COLO668 (cell line): Measurements from ENCODE around the gene HMGN4.
"Not testable (repeated sequence)": the region's sequence is repeated elsewhere in the genome, so short reads cannot be mapped to it uniquely, and the experiment has no call there.

Experiments
- DNase-seq: peaks from one replicate; lab custom pipeline; 2025; ENCODE audit not compliant: unreplicated experiment; lab: John Stamatoyannopoulos, UW

The HMGN4 gene

DNA sequence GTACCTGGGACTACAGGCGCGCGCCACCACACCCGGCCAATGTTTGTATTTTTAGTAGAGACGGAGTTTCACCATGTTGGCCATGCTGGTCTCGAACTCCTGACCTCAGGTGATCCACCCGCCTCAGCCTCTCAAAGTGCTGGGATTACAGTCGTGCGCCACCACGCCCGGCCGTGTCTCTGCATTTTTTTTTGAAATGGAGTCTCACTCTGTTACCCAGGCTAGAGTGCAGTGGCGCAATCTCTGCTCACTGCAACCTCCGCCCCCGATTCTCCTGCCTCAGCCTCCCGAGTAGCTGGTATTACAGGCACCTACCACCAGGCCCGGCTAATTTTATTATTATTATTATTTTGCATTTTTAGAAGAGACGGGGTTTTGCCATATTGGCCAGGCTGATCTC lies 9.2 kb downstream of the HMGN4 start:
- DNase-seq = not testable (repeated sequence)

DNA sequence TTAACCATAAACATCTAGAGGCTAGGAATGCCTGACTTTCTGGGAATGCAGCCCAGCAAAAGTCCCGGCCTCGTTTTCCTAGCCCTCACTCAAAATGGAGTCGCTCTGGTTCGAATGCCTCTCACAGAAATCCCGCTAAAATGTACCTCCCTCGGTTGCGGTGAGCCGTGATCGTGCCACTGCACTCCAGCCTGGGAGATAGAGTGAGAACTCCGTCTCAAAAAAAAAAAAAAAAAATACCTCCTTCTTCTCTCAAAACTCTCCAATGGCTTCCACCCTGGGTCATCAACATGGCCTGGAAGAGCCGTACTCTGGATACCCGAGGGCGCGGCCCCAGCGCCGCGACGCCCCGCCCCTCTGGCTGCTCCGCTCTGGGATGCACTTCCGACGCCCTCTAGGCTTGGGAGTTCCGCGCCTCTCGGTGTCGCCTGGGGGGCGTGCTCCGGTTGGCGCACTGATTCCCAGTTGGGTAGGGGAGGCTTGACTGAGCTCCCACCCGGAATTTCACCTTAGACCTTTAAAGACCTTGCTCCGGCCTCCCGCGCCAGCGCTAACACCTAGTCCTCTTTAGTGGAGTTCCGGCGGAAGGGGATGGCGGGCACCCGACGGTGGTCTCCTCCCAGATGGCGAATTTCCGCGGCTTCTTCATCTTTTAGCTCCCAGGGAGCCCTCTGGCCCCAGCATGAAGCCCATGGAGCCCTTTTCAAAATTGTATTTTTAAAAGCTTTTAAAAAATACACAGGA lies 12.3 kb downstream of the HMGN4 start:
- peak; percentile 71 for DNase-seq

DNA sequence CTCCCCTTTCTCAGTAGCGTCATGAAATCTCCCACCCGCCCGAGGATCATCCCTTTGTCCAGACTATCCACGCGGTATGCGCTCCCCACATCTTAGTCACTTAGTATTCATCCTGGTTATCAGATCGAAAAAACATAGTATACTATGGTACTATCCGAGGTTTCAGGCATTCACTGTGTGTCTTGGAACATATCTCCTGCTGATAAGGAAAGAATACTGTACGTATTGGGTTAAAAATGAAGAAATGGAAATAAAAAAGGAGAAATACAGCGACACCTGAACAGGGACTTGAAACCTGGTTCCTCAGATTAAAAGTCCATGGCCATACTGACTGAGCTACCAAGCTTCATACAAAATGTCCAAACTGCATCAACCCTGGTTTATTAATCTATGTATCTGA lies 14.0 kb downstream of the HMGN4 start:
- DNase-seq = no peak

DNA sequence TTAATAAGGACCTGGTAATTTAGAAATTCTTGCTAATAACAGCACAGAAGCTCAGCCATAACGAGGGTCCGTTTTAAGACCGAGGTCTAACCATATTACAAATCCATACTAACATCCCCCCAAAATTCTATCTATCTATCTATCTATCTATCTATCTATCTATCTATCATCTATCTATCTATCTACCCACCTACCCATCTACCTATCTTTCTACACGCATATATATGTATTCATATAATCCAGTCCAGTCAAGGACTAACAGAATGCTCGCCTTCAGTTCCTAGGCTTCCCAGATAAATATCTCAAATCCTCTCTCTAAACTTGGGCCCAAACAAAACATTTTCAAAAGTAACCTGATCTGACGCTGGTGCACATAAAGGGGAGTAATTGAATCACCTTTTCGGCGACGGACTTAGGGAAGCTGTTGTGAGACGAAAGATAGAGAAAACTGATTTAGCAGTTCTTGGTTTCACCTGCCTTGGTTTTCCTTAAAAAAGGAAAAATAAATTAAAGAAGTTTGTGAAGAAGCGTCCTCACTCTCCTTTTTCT lies 14.5 kb downstream of the HMGN4 start:
- no peak for DNase-seq

DNA sequence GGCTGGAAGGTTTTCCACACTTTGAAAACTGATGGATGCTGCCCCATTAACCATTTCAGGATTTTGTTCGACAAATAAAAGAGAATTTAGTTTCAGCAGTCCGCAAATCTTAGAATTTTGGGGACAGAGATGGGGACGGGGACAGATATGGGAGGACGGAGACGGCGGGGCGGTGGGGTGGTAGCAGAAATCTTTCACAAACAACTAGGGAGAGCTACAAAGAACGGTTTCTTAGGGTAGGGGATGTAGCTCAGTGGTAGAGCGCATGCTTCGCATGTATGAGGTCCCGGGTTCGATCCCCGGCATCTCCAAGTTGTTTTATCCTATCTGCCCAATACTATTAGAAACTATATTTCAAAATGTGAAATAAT lies 15.1 kb downstream of the HMGN4 start:
- peak; percentile 47 for DNase-seq

DNA sequence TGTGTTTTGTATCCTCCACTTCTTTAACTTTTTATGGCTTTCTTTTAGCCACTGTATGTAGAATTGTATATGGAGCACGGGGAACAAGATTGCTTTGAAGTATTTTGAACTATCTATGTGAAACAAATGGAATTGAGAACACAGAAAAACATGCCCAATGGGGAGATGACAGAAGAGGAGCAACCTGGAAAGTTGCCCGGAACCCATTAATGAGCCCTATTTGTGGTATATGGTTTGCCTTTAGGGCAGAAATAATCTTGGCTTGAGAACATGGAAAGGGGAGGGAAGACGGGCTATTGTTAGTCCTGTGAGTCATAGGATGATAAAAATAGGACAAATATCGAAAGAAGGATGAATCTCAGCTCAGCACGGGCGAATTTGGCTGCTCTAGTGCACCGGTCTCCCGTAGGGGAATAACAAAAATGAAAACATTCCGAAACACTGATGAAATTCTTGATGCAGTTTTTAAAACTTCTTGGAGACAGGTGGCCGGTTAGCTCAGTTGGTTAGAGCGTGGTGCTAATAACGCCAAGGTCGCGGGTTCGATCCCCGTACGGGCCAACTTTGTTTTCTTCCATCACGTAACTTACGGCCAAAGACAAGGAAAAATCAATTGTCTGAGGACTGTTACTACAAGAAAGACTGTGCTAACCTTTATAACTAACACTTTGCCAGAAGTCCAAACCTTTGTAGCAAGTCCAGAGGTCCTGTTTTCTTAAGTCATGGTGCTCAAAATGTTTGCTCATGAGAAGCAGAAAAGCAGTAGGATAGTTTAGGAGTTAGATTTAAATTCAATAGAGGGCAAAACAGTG lies 15.7 kb downstream of the HMGN4 start:
- peak; percentile 68 for DNase-seq

DNA sequence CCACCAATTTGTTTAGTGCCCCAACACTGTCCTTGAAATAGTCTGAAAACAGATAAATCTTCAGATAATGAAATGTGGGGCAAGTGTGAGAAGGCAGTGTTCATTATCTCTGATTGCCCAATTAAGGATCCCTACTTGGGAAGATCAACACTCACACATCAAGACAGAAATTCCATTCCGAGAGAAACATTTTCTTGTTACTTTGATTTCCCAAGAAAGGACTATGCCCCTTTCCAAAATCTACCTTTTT lies 16.2 kb downstream of the HMGN4 start:
- no peak for DNase-seq

DNA sequence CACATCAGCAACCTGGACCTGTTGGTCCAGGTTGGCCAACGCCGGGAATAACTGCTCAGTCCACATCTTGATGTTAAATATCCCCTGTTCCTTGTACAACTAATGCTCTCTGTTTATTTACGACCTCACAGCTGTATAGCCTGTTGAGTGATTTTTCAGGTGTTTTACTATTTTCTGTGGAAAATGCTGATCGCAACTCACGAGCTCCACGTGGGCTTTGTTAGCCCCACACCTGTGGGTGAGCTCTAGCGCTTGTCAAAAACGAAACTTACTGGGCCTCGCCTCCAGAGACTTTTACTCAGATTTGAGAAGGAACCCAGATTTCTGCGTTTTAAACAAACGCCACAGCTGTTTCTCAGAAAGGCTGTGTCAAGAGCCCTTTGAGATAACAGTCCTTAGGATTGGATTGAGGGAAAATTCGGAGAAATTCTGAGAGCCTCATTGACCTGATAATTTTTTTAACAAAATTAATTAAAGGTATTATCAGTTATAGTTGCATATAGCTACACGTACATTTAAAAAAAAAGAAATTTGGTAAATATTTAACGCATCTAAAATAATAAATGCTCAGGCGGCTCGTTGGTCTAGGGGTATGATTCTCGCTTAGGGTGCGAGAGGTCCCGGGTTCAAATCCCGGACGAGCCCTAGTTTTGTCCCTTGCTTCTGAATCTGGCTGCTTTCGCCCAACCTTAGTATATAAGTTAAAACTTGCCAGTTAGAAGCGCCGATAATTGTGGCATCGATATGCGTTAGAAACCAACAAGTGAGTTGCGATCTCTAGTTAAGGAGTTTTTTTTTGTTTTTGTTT lies 16.7 kb downstream of the HMGN4 start:
- peak; percentile 14 for DNase-seq

DNA sequence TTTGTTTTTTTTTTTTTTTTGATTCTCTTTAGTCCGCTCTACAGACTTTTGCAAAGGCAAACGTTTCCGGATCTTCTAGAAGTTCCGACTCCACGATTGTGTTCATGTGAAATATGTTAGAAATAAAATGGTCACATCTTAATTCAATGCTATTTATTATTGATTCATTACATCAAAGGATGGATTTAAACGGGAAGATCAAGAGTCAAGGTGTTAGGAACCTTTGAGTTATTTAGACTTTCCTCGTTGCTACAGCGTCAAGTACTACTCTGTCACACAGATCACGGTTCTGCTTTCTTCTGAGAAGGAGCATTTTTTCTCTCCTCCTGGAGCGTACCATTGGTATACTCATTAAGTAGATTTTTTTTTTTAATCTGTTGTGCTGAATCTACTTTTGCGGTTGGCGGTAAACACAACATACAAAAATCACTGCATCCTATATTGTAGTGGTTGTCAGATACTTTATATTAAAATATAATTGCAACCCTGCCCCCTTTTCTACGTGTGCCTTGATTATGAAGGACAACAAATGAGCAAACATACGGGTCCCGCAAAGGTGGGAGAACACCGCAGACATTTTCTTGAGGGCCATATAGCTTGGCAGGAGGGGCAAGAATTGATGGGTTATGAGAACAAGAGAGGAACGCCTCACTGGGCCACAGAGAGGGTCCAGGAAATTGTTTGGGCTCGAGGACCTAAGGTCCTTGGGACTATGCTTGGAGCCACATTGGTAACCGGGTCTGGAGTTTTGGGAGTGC lies 17.5 kb downstream of the HMGN4 start:
- DNase-seq = no peak

DNA sequence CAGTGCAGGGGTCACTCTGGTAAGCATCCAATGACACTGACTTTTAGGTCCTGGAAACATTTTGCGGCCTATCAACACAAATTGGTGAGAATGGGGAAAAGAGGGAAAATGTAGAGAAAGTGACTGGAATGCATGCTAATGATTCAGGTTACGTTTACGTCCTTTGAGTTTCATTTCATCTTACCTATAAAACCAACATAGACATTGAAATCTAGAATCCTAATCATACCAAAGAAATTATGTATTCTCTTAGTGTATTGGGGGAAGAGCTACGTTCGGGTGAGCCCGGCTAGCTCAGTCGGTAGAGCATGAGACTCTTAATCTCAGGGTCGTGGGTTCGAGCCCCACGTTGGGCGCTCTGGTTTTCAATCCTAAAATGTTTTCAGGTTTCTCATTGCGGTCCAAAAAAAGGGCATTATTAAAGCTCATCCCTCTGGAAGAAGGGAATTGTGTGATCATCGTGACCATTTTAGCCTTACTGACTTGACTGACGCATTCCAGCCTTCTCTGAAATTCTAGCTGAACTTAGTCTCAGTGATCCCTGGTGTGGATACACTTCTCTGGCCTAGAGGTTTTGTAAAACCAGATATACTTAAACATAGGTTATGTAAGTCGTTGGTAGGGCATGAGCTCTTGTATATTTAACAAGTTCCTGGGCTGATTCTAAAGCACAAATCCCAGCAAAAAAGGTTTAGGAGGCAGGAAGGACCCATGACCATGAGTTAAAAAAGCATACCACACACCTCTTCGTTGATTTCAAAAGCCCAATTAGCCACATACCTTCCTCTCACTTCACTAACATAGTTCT lies 18.3 kb downstream of the HMGN4 start:
- peak; percentile 54 for DNase-seq

DNA sequence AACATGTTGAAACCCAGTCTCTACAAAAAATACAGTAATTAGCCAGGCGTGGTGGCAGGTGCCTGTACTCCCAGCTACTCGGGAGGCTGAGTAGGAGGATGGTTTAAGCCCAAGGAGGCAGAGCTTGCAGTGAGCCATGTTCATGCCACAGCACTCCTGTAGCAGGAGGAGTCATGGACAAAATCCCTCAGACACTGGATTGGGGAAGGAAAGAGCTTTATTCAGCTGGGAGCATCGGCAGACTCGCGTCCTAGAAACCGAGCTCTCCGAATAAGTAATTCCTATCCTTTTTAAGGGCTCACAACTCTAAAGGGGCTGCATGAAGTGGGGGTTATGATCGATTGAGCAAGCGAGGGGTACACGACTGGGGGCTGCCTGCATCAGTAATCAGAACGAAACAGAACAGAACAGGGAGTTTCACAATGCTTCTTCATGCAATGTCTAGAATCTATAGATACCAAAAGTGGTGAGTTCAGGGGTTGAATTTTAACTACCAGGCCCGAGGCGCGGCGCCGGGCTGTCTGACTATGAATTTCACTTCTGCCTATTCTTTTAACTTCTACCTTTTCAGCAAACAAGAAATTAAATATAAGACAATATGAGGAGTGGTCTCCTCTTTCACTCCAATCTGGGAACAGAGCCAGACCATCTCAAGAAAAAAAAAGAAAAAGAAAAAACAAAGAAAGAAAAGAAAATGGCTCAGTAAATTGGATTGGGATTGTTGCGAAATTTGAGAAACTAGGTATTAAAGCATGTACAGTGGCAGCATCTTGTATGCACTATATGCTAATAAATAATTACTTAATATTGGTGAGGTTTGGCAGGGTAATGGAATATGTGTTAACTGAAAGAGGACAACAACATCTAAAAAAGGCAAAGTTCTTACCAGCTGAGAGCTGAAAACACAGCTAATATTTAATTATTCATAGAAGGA lies 23.6 kb downstream of the HMGN4 start:
- no peak for DNase-seq

DNA sequence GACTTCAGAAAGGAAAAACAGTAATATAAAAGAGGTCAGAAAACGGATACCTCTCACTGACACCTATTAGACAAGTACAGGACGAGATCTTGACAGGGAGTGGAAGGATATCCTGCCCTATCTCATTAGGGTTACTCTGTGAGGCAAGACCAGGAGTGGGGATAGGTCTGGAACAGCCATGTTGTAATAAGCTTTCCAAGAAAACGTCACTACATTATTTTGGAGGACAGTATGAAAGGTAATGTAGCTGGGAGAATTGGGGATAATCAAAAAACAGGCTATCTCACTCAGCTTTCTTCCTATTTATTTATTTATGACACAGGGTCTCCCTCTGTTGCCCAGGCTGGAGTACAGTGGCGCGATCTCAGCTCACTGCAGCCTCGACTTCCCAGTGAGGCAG lies 25.3 kb downstream of the HMGN4 start:
- no peak for DNase-seq

DNA sequence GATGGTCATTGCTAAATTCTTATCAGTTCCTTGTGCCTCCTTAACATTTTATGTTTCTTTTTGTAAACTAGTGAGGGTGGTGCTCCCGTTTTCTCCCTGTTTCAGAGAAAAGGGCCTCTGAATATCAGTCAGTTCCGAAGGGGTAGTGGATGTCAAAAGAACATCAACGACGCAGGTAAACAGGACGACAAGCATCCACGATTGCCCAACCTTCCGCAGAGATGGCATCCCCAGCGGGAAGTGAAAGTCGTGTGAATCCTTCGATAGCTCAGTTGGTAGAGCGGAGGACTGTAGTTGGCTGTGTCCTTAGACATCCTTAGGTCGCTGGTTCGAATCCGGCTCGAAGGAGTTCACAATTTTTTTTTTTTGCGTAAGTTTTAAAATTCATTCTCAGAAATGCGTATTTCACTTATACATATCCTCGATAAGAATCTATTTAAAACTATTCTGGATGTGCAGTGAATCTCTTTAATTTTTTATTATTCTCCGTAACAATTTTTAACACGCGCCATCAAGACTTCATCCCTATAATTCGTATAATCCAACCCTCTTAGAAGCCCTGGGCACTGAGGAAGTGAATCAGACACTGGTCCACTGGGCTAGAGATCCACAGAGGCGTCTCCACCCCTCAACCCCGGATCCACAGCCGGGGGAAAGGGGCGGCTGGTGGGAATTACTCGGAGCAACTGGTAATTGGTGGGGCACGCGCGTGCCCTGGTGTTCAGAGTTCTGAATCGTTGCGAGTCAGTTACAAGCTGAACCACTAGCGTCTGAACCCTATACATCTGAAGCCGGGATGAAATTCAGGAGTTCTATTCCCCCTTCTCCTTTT lies 30.7 kb downstream of the HMGN4 start:
- peak; percentile 86 for DNase-seq

DNA sequence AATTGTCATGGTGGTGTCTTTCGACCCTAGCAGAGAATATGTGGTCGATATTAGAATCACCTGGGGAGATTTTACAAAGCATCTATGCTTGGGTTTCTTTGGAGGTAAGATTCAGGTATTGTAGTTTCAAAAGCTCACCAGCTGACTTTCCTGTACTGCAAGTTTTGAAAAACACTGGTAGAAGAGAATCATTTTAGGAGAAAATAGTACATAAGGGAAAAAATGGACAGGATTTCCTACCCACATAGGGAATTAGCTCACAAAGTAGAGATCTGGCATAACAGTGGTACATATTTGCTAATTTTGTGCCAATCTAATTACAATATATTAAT lies 31.2 kb downstream of the HMGN4 start:
- no peak for DNase-seq

DNA sequence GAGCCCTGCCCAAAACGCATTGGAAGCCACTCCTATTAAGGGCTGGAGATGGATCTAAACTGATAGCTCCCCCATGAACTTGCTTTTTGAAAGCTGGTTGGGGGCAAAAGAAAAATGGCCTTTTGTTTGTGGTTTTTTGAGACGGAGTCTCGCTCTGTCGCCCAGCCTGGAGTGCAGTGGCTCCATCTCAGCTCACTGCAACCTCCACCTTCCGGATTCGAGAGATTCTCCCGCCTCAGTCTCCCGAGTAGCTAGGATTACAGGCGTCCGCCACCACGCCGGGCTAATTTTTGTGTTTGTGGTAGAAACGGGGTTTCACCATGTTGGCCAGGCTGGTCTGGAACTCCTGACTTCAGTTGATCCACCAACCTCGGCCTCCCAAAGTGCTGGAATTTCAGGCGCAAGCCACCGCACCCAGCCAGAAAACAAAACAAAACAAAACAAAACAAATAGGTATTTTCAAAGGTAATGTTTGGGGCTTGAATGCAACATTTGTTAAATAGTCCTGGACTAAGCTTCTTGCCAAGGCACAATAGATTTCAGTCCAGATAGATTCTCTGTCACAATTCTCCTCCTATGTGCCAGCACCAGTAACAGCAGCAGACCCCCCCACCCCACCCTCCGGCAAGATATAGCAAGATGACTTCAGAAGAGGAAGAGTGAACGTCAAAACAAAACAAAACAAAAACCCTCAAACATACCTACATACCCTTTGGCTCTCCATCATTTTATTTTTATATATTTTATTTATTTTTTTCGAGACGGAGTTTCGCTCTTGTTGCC lies 32.1 kb downstream of the HMGN4 start:
- DNase-seq = no peak

DNA sequence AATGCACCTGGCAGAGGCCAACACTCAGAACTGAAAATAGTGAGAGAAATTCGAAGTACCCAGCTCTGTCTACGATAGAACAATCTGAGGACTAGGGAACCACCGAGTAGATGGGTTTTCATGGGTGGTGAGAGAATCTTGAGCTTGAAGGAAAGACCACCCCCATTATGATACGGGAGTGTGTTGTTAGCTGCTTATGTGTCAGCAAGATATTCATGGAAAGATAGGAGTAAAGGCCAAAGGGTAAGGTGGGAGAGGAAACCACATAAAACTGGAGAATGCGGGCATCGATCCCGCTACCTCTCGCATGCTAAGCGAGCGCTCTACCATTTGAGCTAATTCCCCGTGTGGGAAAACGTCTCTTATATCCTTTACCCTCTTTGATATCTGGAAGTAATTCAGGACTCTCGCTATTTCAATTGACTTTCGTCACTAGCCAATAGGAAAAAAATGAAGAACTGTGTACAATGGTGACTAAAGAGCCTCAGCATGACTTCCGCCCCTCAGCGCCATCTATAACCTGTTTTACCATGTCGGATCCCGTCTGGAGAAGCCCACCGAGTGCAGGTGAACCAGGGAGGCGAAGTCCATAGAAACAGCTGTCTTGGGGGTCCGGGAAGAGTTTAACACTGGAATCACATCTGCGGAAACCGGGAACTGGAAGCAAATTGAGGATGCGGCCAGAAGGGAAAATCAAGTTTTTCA lies 33.6 kb downstream of the HMGN4 start:
- DNase-seq = peak; percentile 53

DNA sequence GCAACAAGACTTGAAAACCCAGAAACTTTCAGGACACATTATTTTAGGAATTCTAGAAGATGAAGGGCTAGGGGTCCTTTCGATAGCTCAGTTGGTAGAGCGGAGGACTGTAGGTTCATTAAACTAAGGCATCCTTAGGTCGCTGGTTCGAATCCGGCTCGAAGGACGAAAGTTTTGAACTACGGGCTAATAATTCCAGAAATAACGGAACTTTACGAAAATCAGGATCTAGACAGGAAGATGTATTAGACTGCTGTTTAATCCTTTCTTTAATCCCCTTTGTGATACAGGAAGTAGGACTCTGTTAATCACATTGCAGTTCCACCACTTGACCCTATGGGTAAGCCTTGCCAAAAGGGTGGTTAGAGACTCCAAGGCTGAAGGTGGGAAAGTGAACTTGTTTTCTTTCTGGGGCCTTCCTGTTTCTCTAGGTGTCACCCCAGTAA lies 37.4 kb downstream of the HMGN4 start:
- no peak for DNase-seq
